Suppressor macrophage treated with lipopolysaccharide for 4 hours (primary cell): Measurements from ENCODE around the gene DNASE1.

Experiments used
- DNase-seq: peaks from one replicate; pipeline ENCODE4 v3.0.0-alpha.2; 2020

DNASE1 gene

DNA sequence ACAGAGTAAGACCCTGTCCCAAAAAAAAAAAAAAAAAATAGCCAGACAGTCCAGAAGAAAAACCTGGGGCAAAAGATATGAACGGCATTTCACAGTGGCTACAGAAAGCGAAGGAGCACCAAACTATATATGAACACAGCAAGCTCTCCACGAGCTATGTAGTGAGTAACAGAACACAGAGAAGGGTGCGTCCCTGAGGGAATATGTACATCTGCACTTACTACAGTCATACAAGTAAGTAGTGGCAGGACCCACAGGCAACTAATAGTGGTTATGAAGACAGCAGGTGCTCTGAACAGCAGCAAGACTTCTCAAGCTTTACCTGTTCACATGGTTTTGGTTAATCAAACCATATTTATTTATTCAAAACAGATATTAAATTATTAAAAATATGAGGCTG, 47.0 kb downstream of the DNASE1 start:
- DNase-seq = no peak

DNA sequence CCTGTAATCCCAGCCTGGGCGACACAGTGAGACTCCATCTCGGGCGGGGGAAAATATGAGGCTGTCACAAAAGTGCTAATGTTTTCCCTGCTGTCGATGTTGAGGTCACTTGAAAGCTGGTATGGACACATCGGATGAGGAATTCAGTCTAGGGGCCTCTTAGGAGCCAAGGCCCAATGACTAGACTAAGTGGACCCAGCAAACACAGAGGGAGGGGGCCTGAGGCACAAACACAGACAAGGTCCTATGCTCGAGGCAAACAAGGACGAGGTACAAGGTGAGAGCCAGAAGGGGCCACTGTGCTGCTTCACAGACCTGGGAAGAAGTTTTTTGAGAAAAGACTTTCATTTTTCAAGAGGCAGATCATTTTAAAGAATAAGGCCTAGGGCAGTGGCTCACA, 47.6 kb downstream of the DNASE1 start:
- DNase-seq = no peak

DNA sequence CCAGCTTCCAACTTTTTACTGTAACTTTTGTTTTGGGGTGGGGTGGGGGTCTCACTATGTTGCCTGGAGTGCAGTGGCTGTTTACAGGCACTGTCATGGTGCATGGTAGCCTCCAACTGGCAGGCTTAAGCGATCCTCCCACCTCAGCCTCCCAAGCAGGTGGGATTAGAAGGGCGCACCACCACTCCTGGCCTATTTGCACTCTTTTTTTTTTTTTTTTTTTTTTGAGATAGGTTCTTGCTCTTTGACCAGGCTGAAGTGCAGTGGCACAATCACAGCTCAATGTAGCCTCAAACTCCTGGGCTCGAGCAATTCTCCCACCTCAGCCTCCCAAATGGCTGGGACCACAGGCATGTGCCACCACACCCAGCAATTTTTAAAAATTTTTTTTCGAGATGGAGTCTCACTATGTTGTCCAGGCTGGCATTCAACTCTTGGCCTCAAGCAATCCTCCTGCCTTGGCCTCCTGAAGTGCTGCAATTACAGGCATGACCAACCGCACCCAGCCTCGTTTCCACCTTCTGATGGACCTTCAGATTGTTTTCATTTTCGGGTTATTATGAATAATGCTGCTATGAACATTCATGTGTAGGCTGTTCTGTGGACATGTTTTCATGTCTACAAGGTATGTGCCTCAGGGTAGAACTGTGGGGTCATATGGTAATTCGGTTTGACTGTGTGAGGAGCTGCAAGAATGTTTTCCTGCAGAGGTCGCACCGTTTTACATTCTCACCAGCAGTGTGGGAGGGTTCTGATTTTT, 51.9 kb downstream of the DNASE1 start:
- DNase-seq = no peak
